HG02840 (cell line): Measurements from ENCODE around the gene TUT1.

Source experiments
- ATAC-seq: cut with Tn5 transposase; IDR thresholded peaks from one replicate; pipeline ENCODE4 v1.9.1; 2021; ENCODE audit warnings: mild to moderate bottlenecking, moderate library complexity, moderate number of reproducible peaks; ENCODE audit not compliant: unreplicated experiment, low FRiP score

The TUT1 gene

GRCh38 chr11:62543680-62544444 is 47.5 kb downstream of the TUT1 start:
- ATAC-seq = no peak

DNA sequence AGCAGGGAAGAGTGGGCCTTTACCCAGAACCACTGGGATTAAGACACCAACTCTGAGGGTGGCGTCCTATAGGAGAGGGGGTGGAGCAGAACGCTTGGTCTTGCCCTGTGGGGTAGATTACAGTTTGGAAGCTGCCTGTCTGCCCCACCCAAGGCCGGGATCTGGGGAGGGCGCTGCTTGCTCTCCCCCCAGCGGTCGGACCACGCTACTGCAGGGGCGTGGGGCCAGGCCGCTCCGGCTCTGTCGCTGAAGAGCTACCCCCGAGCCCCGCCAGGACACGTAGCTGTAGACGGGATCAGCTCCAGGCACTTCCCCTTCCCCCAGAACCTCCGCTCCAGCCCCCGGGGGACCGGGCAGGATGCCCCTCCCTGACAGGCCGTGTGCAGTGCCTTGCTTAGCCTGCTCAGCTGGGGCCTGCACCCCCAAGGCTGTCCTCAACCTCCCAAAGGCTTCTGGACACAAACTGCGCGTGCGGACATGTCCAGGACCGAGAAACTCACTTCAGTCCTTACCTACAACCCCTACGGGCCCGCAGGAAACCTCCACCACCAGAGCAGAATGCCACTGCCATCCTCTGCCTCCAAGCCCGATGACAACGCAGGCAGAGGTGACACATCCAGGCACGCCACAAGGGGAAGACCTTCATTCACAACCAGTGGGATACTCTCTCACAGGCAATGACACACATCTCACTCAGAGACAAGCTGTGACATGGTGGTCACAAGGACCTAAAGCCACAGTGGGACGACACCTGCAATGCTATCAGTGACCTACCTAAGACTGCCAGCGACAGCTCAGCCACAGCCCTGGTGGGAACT is 48.4 kb downstream of the TUT1 start:
- ATAC-seq = no peak

GRCh38 chr11:62542111-62542745 is 49.1 kb downstream of the TUT1 start:
- ATAC-seq = no peak

DNA sequence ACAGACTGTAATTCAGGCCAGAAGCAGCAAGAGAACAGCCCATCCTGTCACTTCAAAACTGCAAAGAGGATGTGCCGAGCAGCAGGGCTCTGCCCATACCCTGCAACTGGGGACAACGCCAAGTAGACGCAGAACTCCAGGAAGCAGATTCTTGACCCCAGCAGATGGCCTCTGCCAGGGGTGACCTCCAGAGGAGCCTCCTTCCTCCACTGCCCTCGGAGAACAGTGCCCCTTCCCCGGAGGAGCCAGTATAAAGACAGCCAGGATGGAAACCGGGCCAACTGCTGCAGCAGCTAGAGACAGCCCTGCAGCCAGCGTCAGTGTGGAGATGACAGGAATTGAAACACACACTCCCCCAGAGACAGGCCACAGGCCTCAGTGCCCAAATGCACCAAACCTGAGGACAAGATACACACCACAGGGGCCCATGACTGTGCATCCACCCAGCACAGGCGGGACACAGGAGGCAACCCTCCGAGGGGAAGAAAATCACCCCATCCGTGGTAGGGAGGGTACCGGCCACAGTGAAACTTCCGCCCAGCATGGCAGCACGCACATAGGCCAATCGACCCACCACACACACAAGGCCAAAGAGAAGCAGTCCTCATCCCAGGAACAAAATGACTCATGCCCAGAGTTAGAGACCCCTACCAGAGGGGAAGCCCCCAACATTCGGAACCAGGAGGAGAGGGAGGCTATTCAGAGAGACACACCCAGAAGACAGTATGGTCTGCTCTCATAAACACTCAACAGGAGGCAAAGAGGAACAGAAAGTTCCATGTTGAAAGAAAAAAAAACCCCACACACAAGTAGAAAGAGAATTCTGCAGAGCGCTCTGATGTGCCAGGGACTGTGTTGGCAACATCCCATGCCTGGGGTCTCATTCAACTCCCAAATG is 50.3 kb downstream of the TUT1 start:
- ATAC-seq = peak; percentile 43

GRCh38 chr11:62539238-62539925 is 51.9 kb downstream of the TUT1 start:
- ATAC-seq = no peak

- no peak for ATAC-seq
These were observed 52.7 kb downstream of the TUT1 start for GRCh38 chr11:62538470-62539237.

- no peak for ATAC-seq
These were observed 54.9 kb downstream of the TUT1 start for GRCh38 chr11:62536301-62536957.

GRCh38 chr11:62535802-62536201 is 55.5 kb downstream of the TUT1 start:
- no peak for ATAC-seq

DNA sequence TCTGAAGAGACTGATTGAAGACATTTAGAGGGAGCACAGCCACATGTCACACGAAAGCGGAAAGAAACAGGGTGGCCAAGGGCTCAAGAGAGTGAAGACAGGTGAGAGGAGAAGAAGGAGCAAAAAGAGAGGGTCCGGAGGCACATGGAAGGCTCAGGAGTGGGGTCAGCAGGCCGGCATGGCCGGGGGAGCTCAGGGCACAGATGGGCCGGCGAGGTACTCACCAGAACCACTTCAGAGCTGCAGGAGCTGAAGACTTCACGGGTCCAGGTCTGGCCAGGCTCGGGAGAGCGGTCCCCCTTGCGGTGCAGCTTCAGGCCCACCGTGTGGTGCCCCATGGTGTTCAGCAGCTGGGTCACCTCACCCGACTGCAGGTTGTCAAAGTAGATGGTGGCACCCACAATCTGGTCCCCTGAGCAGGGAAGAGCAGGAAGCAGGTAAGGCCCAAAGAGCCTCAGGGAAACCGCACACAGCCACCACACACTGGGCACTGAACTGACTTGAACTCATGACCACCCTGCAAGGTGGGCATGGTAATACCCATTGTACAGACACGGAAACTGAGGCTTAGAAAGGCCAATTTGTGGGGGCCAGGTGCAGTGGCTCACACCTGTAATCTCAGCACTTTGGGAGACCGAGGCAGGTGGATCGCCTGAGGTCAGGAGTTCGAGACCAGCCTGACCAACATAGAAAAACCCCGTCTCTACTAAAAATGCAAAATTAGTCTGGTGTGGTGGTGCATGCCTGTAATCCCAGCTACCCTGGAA is 56.4 kb downstream of the TUT1 start:
- no peak for ATAC-seq

- ATAC-seq = no peak
These were observed 59.2 kb downstream of the TUT1 start for GRCh38 chr11:62532096-62532495.
